ENCODE results near the gene IRS1. TPM values are rescaled to one million over a fixed set of nuclear protein-coding genes. Genes with fewer than 3 reads are reported as not detected.
A peak's percentile ranks its signal among the peaks of the same experiment; 100 is the strongest.

IRS1 gene
- total RNA-seq, 1 experiment from 2014 or later: 38.8 TPM

DNA sequence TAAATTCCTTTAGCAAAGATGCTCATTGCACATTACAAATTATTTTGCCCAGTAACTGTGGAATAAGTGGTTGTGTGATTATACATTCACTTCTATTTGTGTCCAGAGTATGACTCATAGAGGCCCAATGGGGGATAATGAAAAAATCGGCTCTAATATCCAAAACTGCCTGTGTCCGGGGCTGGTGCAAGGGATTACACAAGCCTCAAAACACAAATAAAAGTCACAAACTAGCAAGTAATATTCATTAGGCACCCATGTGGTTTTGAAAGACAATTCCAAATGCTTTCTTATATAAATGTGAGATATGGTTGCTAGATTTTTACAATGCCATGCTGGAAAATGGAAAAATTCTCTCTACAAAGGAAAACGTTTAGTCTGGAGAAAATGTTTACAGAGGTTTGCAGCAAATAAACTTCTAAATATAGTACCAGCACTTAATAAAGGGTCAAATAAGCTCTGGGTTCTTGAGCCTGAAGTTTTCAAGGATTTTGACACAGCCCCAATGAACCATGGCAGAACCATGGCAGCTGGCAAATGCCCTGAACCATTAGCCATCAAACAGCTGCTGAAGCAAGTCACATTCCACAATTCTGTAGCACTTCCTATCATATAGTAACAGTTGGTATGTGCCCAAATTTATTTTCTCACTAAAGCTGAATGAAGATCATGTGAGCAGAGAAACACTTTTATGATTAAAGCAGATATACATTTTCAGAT lies 40.5 kb downstream of the IRS1 start:
- no peaks in the 10 kb centered on the region for H3K9me3 ChIP-seq (ENCODE audit: low read length)
- no peak for TF ChIP-seq EZH2 (IDR thresholded peaks at IDR 0.05; ENCODE audit: low read length, unreplicated experiment)
- TF ChIP-seq, protein P1, sequence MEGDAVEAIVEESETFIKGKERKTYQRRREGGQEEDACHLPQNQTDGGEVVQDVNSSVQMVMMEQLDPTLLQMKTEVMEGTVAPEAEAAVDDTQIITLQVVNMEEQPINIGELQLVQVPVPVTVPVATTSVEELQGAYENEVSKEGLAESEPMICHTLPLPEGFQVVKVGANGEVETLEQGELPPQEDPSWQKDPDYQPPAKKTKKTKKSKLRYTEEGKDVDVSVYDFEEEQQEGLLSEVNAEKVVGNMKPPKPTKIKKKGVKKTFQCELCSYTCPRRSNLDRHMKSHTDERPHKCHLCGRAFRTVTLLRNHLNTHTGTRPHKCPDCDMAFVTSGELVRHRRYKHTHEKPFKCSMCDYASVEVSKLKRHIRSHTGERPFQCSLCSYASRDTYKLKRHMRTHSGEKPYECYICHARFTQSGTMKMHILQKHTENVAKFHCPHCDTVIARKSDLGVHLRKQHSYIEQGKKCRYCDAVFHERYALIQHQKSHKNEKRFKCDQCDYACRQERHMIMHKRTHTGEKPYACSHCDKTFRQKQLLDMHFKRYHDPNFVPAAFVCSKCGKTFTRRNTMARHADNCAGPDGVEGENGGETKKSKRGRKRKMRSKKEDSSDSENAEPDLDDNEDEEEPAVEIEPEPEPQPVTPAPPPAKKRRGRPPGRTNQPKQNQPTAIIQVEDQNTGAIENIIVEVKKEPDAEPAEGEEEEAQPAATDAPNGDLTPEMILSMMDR (conservative IDR thresholded peaks at IDR 0.05; ENCODE audit: low read depth, low read length): no peak
- TF ChIP-seq EZH2phosphoT487 (IDR thresholded peaks at IDR 0.05; ENCODE audit: borderline replicate concordance, low read length): no peak
- H3K4me3 ChIP-seq (ENCODE audit: low read length): no peak overlapping the region
- peaks cover 96% of the 10 kb centered on the region for H3K79me2 ChIP-seq (ENCODE audit: low read length)
- no TSS peak for BruUV-seq (replicated peaks)
- ChIA-PET CTCF (no interaction called here), POLR2A (ENCODE audit: unreplicated experiment) (no interaction called here)
- H3K4me1 ChIP-seq (ENCODE audit: insufficient read depth, low read length): peaks cover 51% of the 10 kb centered on the region
- no peaks in the 10 kb centered on the region for H3K9me2 ChIP-seq (replicated peaks; ENCODE audit: low read length)
- peaks cover 22% of the 10 kb centered on the region for H3K36me3 ChIP-seq (ENCODE audit: low read depth, low read length)
- intact Hi-C loops (cut with micrococcal nuclease): no loop called here
- DNase-seq (peak; percentile 44), ATAC-seq (peak; percentile 46)
- peak overlapping the region; percentile 19 for H3K27ac ChIP-seq (ENCODE audit: low read length)
- no peaks in the 10 kb centered on the region for H3K27me3 ChIP-seq (ENCODE audit: low read length)
- peak overlapping the region; percentile 23; the same call in 1 of the 2 replicates for H3K4me2 ChIP-seq (ENCODE audit: low read length)
- no peaks in the 10 kb centered on the region for H4K20me1 ChIP-seq (ENCODE audit: low read length)
- H3K9ac ChIP-seq (ENCODE audit: low read length): no peak overlapping the region
- no peaks in the 10 kb centered on the region for H3F3A ChIP-seq (ENCODE audit: low read length, unreplicated experiment)
- no peak overlapping the region for H2AFZ ChIP-seq (ENCODE audit: low read length)

DNA sequence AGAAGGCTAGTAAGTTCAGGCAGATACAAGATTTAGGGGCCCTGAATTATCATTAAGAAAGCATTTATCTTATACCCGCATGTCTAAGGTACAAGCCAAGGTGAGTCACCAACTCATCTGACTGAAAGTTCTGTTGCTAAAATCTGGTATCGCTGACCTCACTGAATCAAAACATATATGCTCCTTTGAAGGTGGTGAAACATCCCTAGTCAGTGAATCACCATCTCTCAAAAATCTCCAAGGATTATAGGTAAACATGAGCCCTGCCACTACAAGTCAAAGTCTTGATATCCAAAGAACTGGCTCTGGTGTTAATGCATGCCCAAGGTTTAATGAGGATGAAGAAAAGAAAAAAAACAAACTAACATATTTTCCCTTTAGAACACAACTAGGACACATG lies 43.5 kb downstream of the IRS1 start:
- TF ChIP-seq, protein P1 (conservative IDR thresholded peaks at IDR 0.05; ENCODE audit: low read depth, low read length): no peak
- TF ChIP-seq EZH2 (IDR thresholded peaks at IDR 0.05; ENCODE audit: low read length, unreplicated experiment): no peak
- no peak for TF ChIP-seq EZH2phosphoT487 (IDR thresholded peaks at IDR 0.05; ENCODE audit: borderline replicate concordance, low read length)
- H3K9ac ChIP-seq (ENCODE audit: low read length): peak overlapping the region; percentile 20; the same call in 1 of the 2 replicates
- H3K9me3 ChIP-seq (ENCODE audit: low read length): no peaks in the 10 kb centered on the region
- peak; percentile 92 for DNase-seq
- intact Hi-C loops (cut with micrococcal nuclease): no loop called here
- H3F3A ChIP-seq (ENCODE audit: low read length, unreplicated experiment): no peaks in the 10 kb centered on the region
- peaks cover 8% of the 10 kb centered on the region; the same call in 1 of the 2 replicates for H3K36me3 ChIP-seq (ENCODE audit: low read depth, low read length)
- H3K79me2 ChIP-seq (ENCODE audit: low read length): peaks cover 94% of the 10 kb centered on the region
- no peaks in the 10 kb centered on the region for H3K27me3 ChIP-seq (ENCODE audit: low read length)
- no peaks in the 10 kb centered on the region for H3K9me2 ChIP-seq (replicated peaks; ENCODE audit: low read length)
- BruUV-seq (replicated peaks): no TSS peak
- H4K20me1 ChIP-seq (ENCODE audit: low read length): no peaks in the 10 kb centered on the region
- ATAC-seq: peak; percentile 84
- H2AFZ ChIP-seq (ENCODE audit: low read length): peak overlapping the region; percentile 18; the same call in 1 of the 2 replicates
- no peak overlapping the region for H3K4me3 ChIP-seq (ENCODE audit: low read length)
- peak overlapping the region; percentile 73 for H3K27ac ChIP-seq (ENCODE audit: low read length)
- H3K4me1 ChIP-seq (ENCODE audit: insufficient read depth, low read length): peaks cover 49% of the 10 kb centered on the region
- peak overlapping the region; percentile 58 for H3K4me2 ChIP-seq (ENCODE audit: low read length)
- ChIA-PET CTCF (no interaction called here), POLR2A (ENCODE audit: unreplicated experiment) (no interaction called here)

DNA sequence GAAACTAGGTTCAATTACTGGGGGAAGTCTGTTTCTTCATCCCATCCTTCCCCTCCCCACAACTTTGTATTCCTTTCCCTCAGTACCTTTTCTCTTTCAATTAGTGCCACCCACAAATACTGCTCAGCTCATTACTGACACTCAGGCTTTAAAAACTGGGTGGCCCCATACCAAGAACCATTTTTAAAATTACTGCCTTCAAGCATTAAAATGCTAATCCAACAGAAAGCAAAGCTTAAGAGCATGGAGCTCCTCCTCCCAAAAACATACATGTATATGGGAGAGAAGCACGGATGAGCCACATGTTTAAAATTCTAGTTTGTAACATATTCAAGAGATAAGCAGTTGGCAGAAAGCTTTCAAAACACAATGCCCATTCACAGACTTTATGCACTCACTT lies 44.0 kb downstream of the IRS1 start:
- Histone ChIP-seq H3K9me3 (ENCODE audit: low read length) (no peaks in the 10 kb centered on the region), H4K20me1 (ENCODE audit: low read length) (no peaks in the 10 kb centered on the region), H3K36me3 (ENCODE audit: low read depth, low read length) (peaks cover 8% of the 10 kb centered on the region; the same call in 1 of the 2 replicates), H2AFZ (ENCODE audit: low read length) (peak overlapping the region; percentile 18; the same call in 1 of the 2 replicates), H3K4me3 (ENCODE audit: low read length) (no peak overlapping the region), H3F3A (ENCODE audit: low read length, unreplicated experiment) (no peaks in the 10 kb centered on the region), H3K4me1 (ENCODE audit: insufficient read depth, low read length) (peaks cover 44% of the 10 kb centered on the region), H3K9me2 (replicated peaks; ENCODE audit: low read length) (no peaks in the 10 kb centered on the region), H3K4me2 (ENCODE audit: low read length) (peak overlapping the region; percentile 58), H3K79me2 (ENCODE audit: low read length) (peaks cover 93% of the 10 kb centered on the region), H3K27ac (ENCODE audit: low read length) (peak overlapping the region; percentile 73), H3K9ac (ENCODE audit: low read length) (peak overlapping the region; percentile 20; the same call in 1 of the 2 replicates), H3K27me3 (ENCODE audit: low read length) (no peaks in the 10 kb centered on the region)
- no peak for ATAC-seq
- DNase-seq: no peak
- TF ChIP-seq, protein P1 (conservative IDR thresholded peaks at IDR 0.05; ENCODE audit: low read depth, low read length): no peak
- TF ChIP-seq EZH2 (IDR thresholded peaks at IDR 0.05; ENCODE audit: low read length, unreplicated experiment): no peak
- TF ChIP-seq EZH2phosphoT487 (IDR thresholded peaks at IDR 0.05; ENCODE audit: borderline replicate concordance, low read length): no peak
- CTCF ChIA-PET: no interaction called here
- intact Hi-C loops (cut with micrococcal nuclease): no loop called here
- POLR2A ChIA-PET (ENCODE audit: unreplicated experiment): interaction anchor here (0.7 kb wide), 1 partner anchor 31 kb away, joined by 3 read pairs; no protein-coding TSS in a partner anchor
- BruUV-seq (replicated peaks): no TSS peak

Measured in PC-3 (cell line).